Upper lobe of left lung (tissue), 4 donors: ENCODE results near the gene MARS1.

Experiments
- EP300 ChIP-seq, 4 donors: sonication (generic); formaldehyde crosslinking; IDR thresholded peaks; one replicate each; pipeline ENCODE4 v1.5.1; 2017; ENCODE audit warnings: antibody characterized with exemption in 4 of 4, control low read depth in 2 of 4
- POLR2AphosphoS5 ChIP-seq, 2 donors: sonication (generic); formaldehyde crosslinking; IDR thresholded peaks; one replicate each; pipeline ENCODE4 v1.5.1; 2017; ENCODE audit warnings: antibody characterized with exemption in 2 of 2
- TF ChIP-seq, protein P1 (sequence below), 6 experiments: fragments of 450-650 bp in 4 of 6; fragments of 200-600 bp in 2 of 6; sonication (generic) in 2 of 6; IDR thresholded peaks; one replicate each; pipeline ENCODE4 v1.5.1; 2016 to 2019; ENCODE audit warnings: antibody characterized with exemption in 6 of 6

GRCh38 chr12:57541717-57542116 lies 53.8 kb downstream of the MARS1 start:
- TF ChIP-seq, protein P1, sequence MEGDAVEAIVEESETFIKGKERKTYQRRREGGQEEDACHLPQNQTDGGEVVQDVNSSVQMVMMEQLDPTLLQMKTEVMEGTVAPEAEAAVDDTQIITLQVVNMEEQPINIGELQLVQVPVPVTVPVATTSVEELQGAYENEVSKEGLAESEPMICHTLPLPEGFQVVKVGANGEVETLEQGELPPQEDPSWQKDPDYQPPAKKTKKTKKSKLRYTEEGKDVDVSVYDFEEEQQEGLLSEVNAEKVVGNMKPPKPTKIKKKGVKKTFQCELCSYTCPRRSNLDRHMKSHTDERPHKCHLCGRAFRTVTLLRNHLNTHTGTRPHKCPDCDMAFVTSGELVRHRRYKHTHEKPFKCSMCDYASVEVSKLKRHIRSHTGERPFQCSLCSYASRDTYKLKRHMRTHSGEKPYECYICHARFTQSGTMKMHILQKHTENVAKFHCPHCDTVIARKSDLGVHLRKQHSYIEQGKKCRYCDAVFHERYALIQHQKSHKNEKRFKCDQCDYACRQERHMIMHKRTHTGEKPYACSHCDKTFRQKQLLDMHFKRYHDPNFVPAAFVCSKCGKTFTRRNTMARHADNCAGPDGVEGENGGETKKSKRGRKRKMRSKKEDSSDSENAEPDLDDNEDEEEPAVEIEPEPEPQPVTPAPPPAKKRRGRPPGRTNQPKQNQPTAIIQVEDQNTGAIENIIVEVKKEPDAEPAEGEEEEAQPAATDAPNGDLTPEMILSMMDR (IDR thresholded peaks at IDR 0.05): no peak
- TF ChIP-seq POLR2AphosphoS5 (IDR thresholded peaks at IDR 0.05): no peak
- no peak for TF ChIP-seq EP300 (IDR thresholded peaks at IDR 0.05)
